H1 (cell line): Measurements from ENCODE around the gene RAD51B. TPM values are rescaled to one million over a fixed set of nuclear protein-coding genes. Genes with fewer than 3 reads are reported as not detected.

Experiments
- CTCF ChIA-PET: fragments of 300-600 bp; sonication (Branson Sonifier 250); formaldehyde crosslinking; loops from one replicate; lab custom pipeline; 2021; ENCODE audit not compliant: partially characterized antibody; lab: Charles Lee
- POLR2A ChIA-PET: fragments of 300-600 bp; sonication (Branson Sonifier 250); formaldehyde crosslinking; loops from one replicate; lab custom pipeline; 2021; ENCODE audit warnings: inconsistent platforms; ENCODE audit not compliant: partially characterized antibody; lab: Charles Lee
- DNase-seq, 2 experiments: peaks; one replicate each; pipeline versions ENCODE4 v3.0.0 to v3.0.0-alpha.2; 2010 to 2022; ENCODE audit warnings: low spot score in 2 of 2, low read depth in 1 of 2, mixed read lengths in 1 of 2
- FAIRE-seq: peaks from 2 replicates; lab custom pipeline; 2011; peaks lifted over from hg19 to GRCh38; lab: Jason Lieb, UNC
- H2AFZ ChIP-seq: 2 replicates; pipeline ENCODE4 v1.8.1; 2012; ENCODE audit warnings: low read length, inconsistent platforms
- H2AK5ac ChIP-seq: 2 replicates; pipeline ENCODE4 v1.6.1; 2013; ENCODE audit warnings: low read depth, low read length
- H2BK120ac ChIP-seq: replicated peaks from 2 replicates; pipeline ENCODE3; 2013; ENCODE audit warnings: low read depth, low read length, inconsistent platforms
- H2BK12ac ChIP-seq: 2 replicates; pipeline ENCODE4 v1.6.1; 2013; ENCODE audit warnings: low read depth, low read length
- H2BK15ac ChIP-seq: 2 replicates; pipeline ENCODE4 v1.6.1; 2013; ENCODE audit warnings: low read length
- H2BK20ac ChIP-seq: 2 replicates; pipeline ENCODE4 v1.6.1; 2013; ENCODE audit warnings: low read length
- H2BK5ac ChIP-seq: 2 replicates; pipeline ENCODE4 v1.6.1; 2013; ENCODE audit warnings: low read depth, low read length
- H3K14ac ChIP-seq: 2 replicates; pipeline ENCODE4 v1.6.1; 2013; ENCODE audit warnings: inconsistent platforms; ENCODE audit not compliant: insufficient read length
- H3K18ac ChIP-seq: 2 replicates; pipeline ENCODE4 v1.6.1; 2013; ENCODE audit warnings: low read length; ENCODE audit errors: extremely low read depth
- H3K23ac ChIP-seq: 2 replicates; pipeline ENCODE4 v1.6.1; 2013; ENCODE audit warnings: inconsistent platforms; ENCODE audit not compliant: insufficient read length
- H3K23me2 ChIP-seq: 2 replicates; pipeline ENCODE4 v1.6.1; 2013; ENCODE audit warnings: low read depth, low read length
- H3K27ac ChIP-seq: 2 replicates; pipeline ENCODE4 v1.6.1; 2011; ENCODE audit warnings: low read depth, low read length, inconsistent platforms
- H3K27me3 ChIP-seq, 4 experiments: replicated peaks in 1 of 4; 1 replicate in 1 of 4; 2 replicates in 3 of 4; pipeline versions ENCODE4 v1.6.1 to v1.8.1; 2011 to 2013; ENCODE audit warnings: low read length in 3 of 4, mild to moderate bottlenecking in 3 of 4, inconsistent platforms in 2 of 4, mixed read lengths in 2 of 4, moderate library complexity in 1 of 4; ENCODE audit not compliant: control insufficient read depth in 3 of 4, insufficient read depth in 3 of 4; ENCODE audit errors: extremely low read depth in 1 of 4
- H3K36me3 ChIP-seq, 4 experiments: 2 replicates each; pipeline versions ENCODE4 v1.6.1 to v1.8.1; 2011 to 2013; ENCODE audit warnings: mild to moderate bottlenecking in 4 of 4, low read length in 3 of 4, moderate library complexity in 2 of 4, control low read depth in 1 of 4, inconsistent platforms in 1 of 4; ENCODE audit not compliant: insufficient read depth in 4 of 4, control insufficient read depth in 2 of 4
- H3K4ac ChIP-seq: replicated peaks from 2 replicates; pipeline ENCODE3; 2013; ENCODE audit warnings: low read length, low read depth, mixed read lengths, inconsistent platforms; ENCODE audit not compliant: insufficient read length
- H3K4me1 ChIP-seq, 4 experiments: replicated peaks in 1 of 4; 1 replicate in 1 of 4; 2 replicates in 3 of 4; pipeline versions ENCODE4 v1.6.1 to v1.8.1; 2011 to 2013; ENCODE audit warnings: low read length in 3 of 4, inconsistent platforms in 2 of 4, mixed read lengths in 1 of 4; ENCODE audit not compliant: insufficient read depth in 4 of 4, control insufficient read depth in 3 of 4
- H3K4me2 ChIP-seq, 2 experiments: 2 replicates each; pipeline versions ENCODE4 v1.6.1 to v1.8.1; 2011 to 2013; ENCODE audit warnings: low read depth in 2 of 2, low read length in 2 of 2, control low read depth in 1 of 2, inconsistent platforms in 1 of 2, mild to moderate bottlenecking in 1 of 2; ENCODE audit not compliant: insufficient read depth in 1 of 2
- H3K4me3 ChIP-seq, 4 experiments: fragments of 200-600, 300-600 bp in 1 of 4; sonication (generic), shearing (Covaris generic), sonication (Bioruptor Twin) in 1 of 4; 2 replicates each; pipeline versions ENCODE4 v1.5.1 to v1.8.1; 2011 to 2016; ENCODE audit warnings: low read length in 4 of 4, low read depth in 3 of 4, control low read depth in 2 of 4, inconsistent platforms in 2 of 4, mild to moderate bottlenecking in 2 of 4, mixed read lengths in 1 of 4, moderate library complexity in 1 of 4; ENCODE audit not compliant: insufficient read depth in 2 of 4; ENCODE audit errors: extremely low read depth in 1 of 4
- H3K56ac ChIP-seq: replicated peaks from 2 replicates; pipeline ENCODE3; 2013; ENCODE audit warnings: low read depth, mild to moderate bottlenecking, mixed read lengths, low read length, inconsistent platforms; ENCODE audit not compliant: insufficient read length
- H3K79me1 ChIP-seq: 2 replicates; pipeline ENCODE4 v1.6.1; 2013; ENCODE audit warnings: low read depth, low read length, control low read depth
- H3K79me2 ChIP-seq, 2 experiments: 2 replicates each; pipeline versions ENCODE4 v1.6.1 to v1.8.1; 2012 to 2013; ENCODE audit warnings: low read length in 2 of 2, mild to moderate bottlenecking in 2 of 2, inconsistent platforms in 1 of 2; ENCODE audit not compliant: insufficient read depth in 2 of 2, control insufficient read depth in 1 of 2
- H3K9ac ChIP-seq, 4 experiments: replicated peaks in 1 of 4; 1 replicate in 1 of 4; 2 replicates in 3 of 4; pipeline versions ENCODE4 v1.6.1 to v1.8.1; 2011 to 2013; ENCODE audit warnings: low read depth in 3 of 4, low read length in 3 of 4, control low read depth in 2 of 4, mild to moderate bottlenecking in 2 of 4, moderate library complexity in 2 of 4, inconsistent platforms in 1 of 4; ENCODE audit errors: extremely low read depth in 1 of 4
- H3K9me3 ChIP-seq, 2 experiments: 2 replicates each; pipeline versions ENCODE4 v1.6.1 to v1.8.1; 2012 to 2013; ENCODE audit warnings: mild to moderate bottlenecking in 2 of 2, moderate library complexity in 2 of 2, control low read depth in 1 of 2, inconsistent platforms in 1 of 2, low read depth in 1 of 2, low read length in 1 of 2, mixed read lengths in 1 of 2; ENCODE audit not compliant: insufficient read depth in 2 of 2
- H4K20me1 ChIP-seq, 2 experiments: replicated peaks in 1 of 2; 2 replicates each; pipeline versions ENCODE3 to v1.8.1; 2011 to 2013; ENCODE audit warnings: inconsistent platforms in 2 of 2, low read length in 2 of 2, mild to moderate bottlenecking in 1 of 2; ENCODE audit not compliant: insufficient read depth in 2 of 2, control insufficient read depth in 1 of 2
- H4K5ac ChIP-seq: 2 replicates; pipeline ENCODE4 v1.6.1; 2013; ENCODE audit warnings: low read length, low read depth, mixed read lengths, inconsistent platforms; ENCODE audit not compliant: insufficient read length
- H4K8ac ChIP-seq: 2 replicates; pipeline ENCODE4 v1.8.0; 2013; ENCODE audit warnings: mild to moderate bottlenecking, moderate library complexity, low read length, inconsistent platforms; ENCODE audit not compliant: insufficient read depth; ENCODE audit errors: extremely low read depth
- H4K91ac ChIP-seq: replicated peaks from 2 replicates; pipeline ENCODE3; 2013; ENCODE audit warnings: low read length, mixed read lengths, inconsistent platforms; ENCODE audit not compliant: insufficient read length
- ASH2L ChIP-seq: fragments of 200-600, 300-600 bp; sonication (generic); IDR thresholded peaks from one replicate; pipeline ENCODE4 v1.7.1; 2017; ENCODE audit warnings: low read length
- CBX5 ChIP-seq: fragments of 300-800, 300-1000 bp; sonication (generic); IDR thresholded peaks from 2 replicates; pipeline ENCODE4 v1.7.1; 2016; ENCODE audit warnings: antibody characterized with exemption, low read length, low read depth
- GTF2F1 ChIP-seq: IDR thresholded peaks from 2 replicates; pipeline ENCODE4 v1.6.1; 2012; ENCODE audit warnings: low read depth, low read length, improper control_type of control experiment, borderline replicate concordance
- JUND ChIP-seq: IDR thresholded peaks from 2 replicates; pipeline ENCODE4 v1.6.1; 2011; ENCODE audit warnings: mild to moderate bottlenecking, improper control_type of control experiment, low read length
- RNF2 ChIP-seq: fragments of 200-900, 300-1000 bp; sonication (generic); IDR thresholded peaks from 2 replicates; pipeline ENCODE4 v1.7.1; 2016; ENCODE audit warnings: borderline replicate concordance, low read depth, mild to moderate bottlenecking, antibody characterized with exemption, low read length; ENCODE audit not compliant: poor library complexity, severe bottlenecking; ENCODE audit errors: missing control alignments
- SRF ChIP-seq: IDR thresholded peaks from 2 replicates; pipeline ENCODE4 v1.6.1; 2011; ENCODE audit warnings: mild to moderate bottlenecking, low read depth, low read length, moderate library complexity
- WGBS, 2 experiments: shearing (Covaris generic) in 1 of 2; methylation state at CpG; one replicate each; pipeline versions ENCODE4 v1.1.6 to v1.1.7; 2013 to 2015; ENCODE audit warnings: low lambda C conversion rate in 2 of 2, mixed read lengths in 2 of 2, inconsistent platforms in 1 of 2, low coverage in 1 of 2, missing lambda C conversion rate in 1 of 2; ENCODE audit not compliant: insufficient replicate concordance in 2 of 2, insufficient coverage in 1 of 2, insufficient read length in 1 of 2; ENCODE audit errors: extremely low coverage in 1 of 2, missing lambda C conversion rate in 1 of 2; 5-methylcytosine and 5-hydroxymethylcytosine counted together
- polyA plus RNA-seq, 7 experiments: library from polyadenylated mRNA; depleted of rRNA in 3 of 7; stranded (reverse) in 5 of 7; unstranded in 2 of 7; fragments of >200 nt in 5 of 7; fragments of 200-250 nt in 2 of 7; gene quantifications; 1 replicate in 5 of 7; 2 replicates in 1 of 7; 4 replicates in 1 of 7; pipeline versions ENCODE4 v1.2.1 to v1.2.3, GENCODE V29; 2011 to 2013; ENCODE audit warnings: missing spikeins in 2 of 7, mixed read lengths in 2 of 7
- total RNA-seq: library from RNA; stranded (reverse); fragmentation: NEBNext Ultra II Directional; extraction: Animal tissue kit (Norgen Biotek cat#: 25700); gene quantifications from 2 replicates; pipeline ENCODE4 v1.2.1, GENCODE V29; 2021

RAD51B gene
- total and polyA plus RNA-seq, 2 of the 8 experiments (the other 6 are each of a cell fraction or from before 2014, with no cell fraction given), result 3.9 to 14.9 TPM

GRCh38 chr14:68284834-68285233, 465.3 kb downstream of the RAD51B start:
- POLR2A ChIA-PET, result no interaction called here
- Histone ChIP-seq H3K9ac (no peak overlapping the region), H3K27me3 (no peaks in the 10 kb centered on the region), H3K4me1 (peaks cover 4 to 15% (median 6%) of the 10 kb centered on the region in 4 experiments; a peak in 6 of 7 replicates), H3K23me2 (no peaks in the 10 kb centered on the region), H3K36me3 (no peaks in the 10 kb centered on the region), H4K8ac (no peak overlapping the region), H2BK20ac (no peak overlapping the region), H4K91ac (no peak overlapping the region), H3K4ac (no peak overlapping the region), H3K79me2 (no peaks in the 10 kb centered on the region), H4K20me1 (no peaks in the 10 kb centered on the region), H2BK12ac (no peak overlapping the region), H2BK5ac (no peak overlapping the region), H3K9me3 (no peaks in the 10 kb centered on the region), H3K4me2 (no peak overlapping the region), H2BK15ac (peak overlapping the region; percentile 61; the same call in 1 of the 2 replicates), H2BK120ac (peak overlapping the region; percentile 2), H3K23ac (no peak overlapping the region), H3K27ac (no peak overlapping the region), H3K56ac (no peak overlapping the region), H3K4me3 (no peak overlapping the region), H2AFZ (no peak overlapping the region), H2AK5ac (no peak overlapping the region; the same call in 1 of the 2 replicates), H4K5ac (no peak overlapping the region), H3K79me1 (no peaks in the 10 kb centered on the region), H3K14ac (no peak overlapping the region), H3K18ac (no peak overlapping the region)
- FAIRE-seq, result no peak
- WGBS, 2 experiments, result 94% methylated on average over 6 of the region's 6 CpGs; no CpG with 5 or more reads in 1 of the 2 experiments
- CTCF ChIA-PET, result interaction anchor here (0.7 to 1.5 kb wide), 4 partner anchors 8 to 491 kb away, joined by 3 read pairs; no protein-coding TSS in a partner anchor
- TF ChIP-seq SRF (no peak), GTF2F1 (no peak), CBX5 (no peak), JUND (no peak), RNF2 (no peak), ASH2L (no peak)
- DNase-seq, result no peak
